NCI-H2107 treated with DMSO at 0.1 percent for 48 hours (cell line): ENCODE results near the gene TNFSF10.
"Not testable (repeated sequence)": the region's sequence is repeated elsewhere in the genome, so short reads cannot be mapped to it uniquely, and the experiment has no call there.

Experiments used
- DNase-seq: peaks from one replicate; lab custom pipeline; 2025; ENCODE audit not compliant: unreplicated experiment; lab: John Stamatoyannopoulos, UW

The TNFSF10 gene

DNA sequence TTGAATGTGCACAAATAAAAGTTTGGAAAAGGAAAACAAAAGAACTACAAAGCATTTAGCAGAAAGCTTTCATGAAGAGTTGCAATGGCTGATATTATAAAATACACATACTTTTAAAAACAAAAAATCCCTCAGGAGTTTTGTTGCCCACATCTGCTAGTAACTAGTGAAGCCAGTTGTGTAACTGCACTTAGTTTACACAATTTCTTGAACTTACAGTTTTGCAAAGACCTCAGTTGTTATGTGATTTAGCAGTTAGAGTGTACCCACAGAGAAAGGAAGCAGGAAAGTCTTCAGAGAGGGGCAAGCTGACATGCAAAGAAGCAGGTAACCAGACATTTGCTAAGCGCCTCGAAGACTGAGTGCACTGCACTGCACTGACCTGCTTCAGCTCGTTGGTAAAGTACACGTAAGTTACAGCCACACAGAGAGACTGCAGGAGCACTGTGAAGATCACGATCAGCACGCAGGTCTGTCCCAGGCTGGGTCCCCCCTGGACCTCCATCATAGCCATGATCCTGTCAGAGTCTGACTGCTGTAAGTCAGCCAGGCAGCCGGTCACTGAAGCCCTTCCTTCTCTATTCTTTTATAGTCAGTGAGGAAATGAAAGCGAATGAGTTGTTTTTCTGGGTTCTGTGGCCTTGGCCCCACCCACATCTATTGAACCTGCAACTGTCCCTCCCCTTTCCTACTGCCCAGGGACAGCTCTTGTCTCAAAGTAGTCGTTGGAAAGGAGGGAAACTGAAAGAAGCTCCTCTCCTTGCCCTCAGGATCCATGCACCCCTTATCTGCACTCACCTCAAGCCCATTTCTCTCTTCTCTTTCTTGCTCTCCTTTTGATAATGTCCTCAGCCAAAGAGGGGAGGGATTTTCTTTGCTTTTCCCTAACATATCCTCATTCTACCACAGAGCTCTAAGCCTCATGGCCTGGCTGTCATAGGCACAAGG is at the start of gene TNFSF10:
Gene TNFSF10, minus strand, starts transcription at position 560 of the 948 bp plus-strand sequence. Its CDS starts 46 bp downstream, at position 514.
- peak; percentile 84 for DNase-seq

DNA sequence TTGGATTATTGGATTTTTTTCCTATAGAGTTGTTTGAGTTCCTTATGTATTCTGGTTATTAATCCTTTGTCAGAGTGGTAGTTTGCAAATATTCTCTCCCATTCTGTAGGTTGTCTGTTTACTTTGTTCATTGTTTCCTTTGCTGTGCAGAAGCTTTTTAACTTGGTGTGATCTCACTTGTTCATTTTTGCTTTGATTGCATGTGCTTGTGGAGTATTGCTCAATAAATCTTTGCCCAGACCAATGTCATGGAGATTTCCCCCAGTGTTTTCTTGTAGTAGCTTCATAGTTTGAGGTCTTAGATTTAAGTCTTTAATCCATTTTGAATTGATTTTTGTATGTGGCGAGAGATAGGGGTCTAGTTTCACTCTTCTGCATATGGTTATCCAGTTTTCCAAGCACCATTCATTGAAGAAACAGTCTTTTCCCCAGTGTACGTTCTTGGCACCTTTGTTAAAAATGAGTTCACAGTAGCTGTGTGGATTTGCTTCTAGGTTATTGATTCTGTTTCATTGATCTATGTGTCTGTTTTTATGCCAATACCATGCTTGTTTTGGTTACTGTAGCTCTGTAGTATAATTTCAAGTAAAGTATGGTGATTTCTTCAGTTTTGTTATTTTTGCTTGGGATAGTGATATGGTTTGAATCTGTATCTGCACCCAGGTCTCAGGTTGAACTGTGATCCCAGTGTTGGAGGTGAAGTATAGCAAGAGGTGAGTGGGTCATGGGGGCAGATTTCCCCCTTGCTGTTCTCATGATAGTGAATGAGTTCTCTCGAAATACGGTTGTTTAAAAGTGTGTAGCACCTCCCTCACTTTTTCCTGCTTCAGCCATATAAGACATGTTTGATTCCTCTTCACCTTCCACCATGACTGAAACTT is 46.1 kb upstream of the TNFSF10 start:
- DNase-seq = no peak

GRCh38 chr3:172568701-172569100 is 45.5 kb upstream of the TNFSF10 start:
- DNase-seq = no peak

DNA sequence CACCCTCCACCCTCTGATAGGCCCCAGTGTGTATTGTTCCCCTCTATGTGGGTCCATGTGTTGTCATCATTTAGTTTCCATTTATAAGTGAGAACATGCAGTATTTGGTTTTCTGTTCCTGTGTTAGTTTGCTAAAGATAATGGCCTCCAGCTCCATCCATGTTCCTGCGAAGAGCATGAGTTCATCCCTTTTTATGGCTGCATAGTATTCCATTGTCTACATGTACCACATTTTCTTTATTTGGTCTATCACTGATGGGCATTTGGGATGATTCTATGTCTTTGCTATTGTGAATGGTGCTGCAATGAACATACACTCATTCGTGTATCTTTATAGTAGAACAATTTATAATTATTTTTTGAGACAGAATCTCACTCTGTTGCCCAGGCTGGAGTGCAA is 43.6 kb upstream of the TNFSF10 start:
- not testable (repeated sequence) for DNase-seq

GRCh38 chr3:172564499-172564898 is 41.3 kb upstream of the TNFSF10 start:
- DNase-seq = no peak

DNA sequence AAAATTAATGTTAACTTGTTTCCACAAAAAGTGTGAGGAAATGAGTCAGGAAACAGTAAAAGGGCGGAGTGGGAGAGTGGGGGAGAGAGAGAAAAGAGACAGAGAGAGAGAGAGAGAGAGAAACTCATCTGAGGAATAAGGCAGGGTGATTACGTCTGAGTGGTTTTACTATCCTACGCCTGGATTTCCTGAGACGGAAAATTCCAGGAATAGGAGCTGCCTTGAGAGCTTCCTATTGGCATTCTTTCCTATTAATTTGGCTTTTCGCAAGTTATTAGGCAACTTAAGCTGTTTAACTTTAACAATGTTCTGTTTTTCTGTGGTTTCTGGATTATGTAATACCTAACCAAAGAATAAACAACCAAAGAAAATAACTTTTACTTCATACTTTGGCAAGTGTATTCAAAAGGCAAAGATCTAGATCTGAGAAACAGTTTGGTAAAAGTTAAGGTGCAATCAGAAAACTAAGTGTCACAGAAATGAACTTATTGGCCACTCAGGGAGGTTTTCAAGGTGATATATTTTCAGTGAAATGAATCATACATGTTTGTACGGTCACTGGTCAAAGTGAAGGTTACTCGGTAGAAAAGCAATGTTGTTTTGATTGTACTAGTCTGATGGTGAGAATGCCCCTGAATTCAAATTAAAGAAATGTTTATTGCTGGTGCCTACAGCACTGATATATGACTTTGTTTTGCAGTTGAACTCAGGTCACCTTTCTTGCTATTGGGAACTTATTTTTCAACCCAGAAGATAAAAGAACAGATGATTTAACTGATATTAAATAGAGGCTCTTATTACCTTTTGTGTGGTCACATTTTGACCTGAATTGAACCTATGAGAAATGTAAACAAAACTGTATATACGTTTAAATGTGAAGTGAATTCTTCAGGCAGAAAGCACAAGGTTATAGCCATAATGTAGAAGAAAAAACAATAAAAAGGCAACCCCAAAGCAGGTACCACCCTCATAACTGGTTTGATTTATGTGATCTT is 39.9 kb upstream of the TNFSF10 start:
- DNase-seq = no peak

GRCh38 chr3:172561897-172562640 is 38.8 kb upstream of the TNFSF10 start:
- no peak for DNase-seq

- no peak for DNase-seq
Measured at GRCh38 chr3:172560586-172560985, 37.4 kb upstream of the TNFSF10 start.

DNA sequence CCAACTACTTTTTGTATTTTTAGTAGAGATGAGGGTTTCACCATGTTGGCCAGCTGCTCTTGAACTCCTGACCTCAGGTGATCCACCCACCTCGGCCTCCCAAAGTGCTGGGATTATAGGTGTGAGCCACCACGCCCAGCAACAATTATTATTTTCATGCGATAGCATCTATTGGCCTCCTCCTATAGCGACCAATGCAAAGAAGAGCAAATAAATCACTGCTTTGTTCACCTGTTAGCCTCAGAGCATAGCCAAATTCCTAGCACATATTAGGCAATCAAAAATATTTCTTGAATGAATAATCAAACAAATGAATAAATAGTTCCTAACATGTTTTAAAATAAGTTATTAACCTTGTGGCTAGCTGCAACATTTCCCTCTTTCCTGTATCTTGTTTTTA is 36.8 kb upstream of the TNFSF10 start:
- no peak for DNase-seq

DNA sequence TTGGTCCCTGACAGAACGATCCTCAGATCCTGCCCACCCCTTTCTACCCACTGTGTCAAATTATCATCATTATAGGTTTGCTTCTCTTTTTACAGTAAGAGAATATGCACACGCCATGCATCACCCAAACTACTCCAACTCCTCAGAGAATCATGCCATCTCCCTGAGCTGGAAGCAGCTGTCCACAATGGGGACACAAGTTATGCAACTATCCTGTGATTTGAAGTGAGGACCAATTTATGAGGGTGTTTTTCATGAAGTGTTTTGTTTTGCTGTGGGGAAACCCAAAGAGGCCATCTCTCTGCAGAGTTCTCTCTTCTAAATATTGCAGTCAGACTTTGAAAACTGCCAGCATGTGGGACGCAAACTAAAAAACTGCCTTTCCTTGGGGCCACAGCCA is 35.8 kb upstream of the TNFSF10 start:
- no peak for DNase-seq

GRCh38 chr3:172557515-172558220 is 34.4 kb upstream of the TNFSF10 start:
- no peak for DNase-seq

GRCh38 chr3:172553526-172554252 is 30.5 kb upstream of the TNFSF10 start:
- DNase-seq = no peak

- DNase-seq = no peak
Measured at GRCh38 chr3:172552607-172553006, 29.4 kb upstream of the TNFSF10 start.

GRCh38 chr3:172551874-172552273 is 28.6 kb upstream of the TNFSF10 start:
- no peak for DNase-seq

- DNase-seq = no peak
Measured at GRCh38 chr3:172550347-172550943, 27.2 kb upstream of the TNFSF10 start.

DNA sequence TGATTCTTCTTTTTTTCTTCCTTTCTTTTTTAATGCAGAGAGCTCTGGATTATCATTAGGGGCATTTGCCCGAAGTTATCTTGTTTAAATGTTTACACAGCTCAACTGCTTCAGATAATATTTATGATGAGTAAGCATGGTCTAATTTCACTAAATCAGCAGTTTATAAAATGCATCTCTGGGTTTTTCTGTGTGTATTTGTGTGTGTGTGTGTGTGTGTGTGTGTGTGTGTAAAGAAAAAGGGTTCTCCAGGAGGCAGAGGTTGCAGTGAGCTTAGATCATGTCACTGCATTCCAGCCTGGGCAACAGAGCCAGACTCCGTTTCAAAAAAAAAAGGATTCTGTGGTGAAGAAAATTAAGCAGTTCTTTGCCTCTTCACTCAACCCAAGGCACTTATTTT is 25.9 kb upstream of the TNFSF10 start:
- no peak for DNase-seq

GRCh38 chr3:172546628-172547214 is 23.5 kb upstream of the TNFSF10 start:
- no peak for DNase-seq

- DNase-seq = no peak
Measured at GRCh38 chr3:172546105-172546504, 22.9 kb upstream of the TNFSF10 start.
